SK-N-MC (cell line): ENCODE results near the gene KANK3.

Experiments used
- EZH2 ChIP-seq: fragments of 200-600 bp; sonication (generic); IDR thresholded peaks from one replicate; pipeline ENCODE4 v1.6.1; 2017; ENCODE audit warnings: antibody characterized with exemption
- POLR2AphosphoS5 ChIP-seq: IDR thresholded peaks from 2 replicates; pipeline ENCODE4 v1.6.1; 2012; ENCODE audit warnings: mild to moderate bottlenecking, low read depth, low read length, borderline replicate concordance

GRCh38 chr19:8386990-8387389 is 43.9 kb upstream of the KANK3 start:
- TF ChIP-seq EZH2 (no peak), POLR2AphosphoS5 (no peak)
